ENCODE measurements around the gene C1orf74.

The C1orf74 gene

GRCh38 chr1:209805875-209806760 lies 21.8 kb upstream of the C1orf74 start, which contains the start of gene IRF6:
Gene IRF6 (minus strand): TSS chr1:209806142. CDS start chr1:209801413, 4,729 bp downstream.
- TF ChIP-seq TCF12 (IDR thresholded peaks at IDR 0.05; ENCODE audit: low read depth) (peak; percentile 58; the same call in 1 of the 2 replicates), NFIC (IDR thresholded peaks at IDR 0.05) (no peak), RAD21 (IDR thresholded peaks at IDR 0.05; ENCODE audit: low read depth) (no peak), TEAD4 (IDR thresholded peaks at IDR 0.05) (0 out of 2 replicates have a peak, but pooled peaks have one; percentile 21), ZBTB7A (IDR thresholded peaks at IDR 0.05; ENCODE audit: low read depth) (peak; percentile 86; the same call in 1 of the 2 replicates), EGR1 (IDR thresholded peaks at IDR 0.05) (no peak), YY1 (IDR thresholded peaks at IDR 0.05; ENCODE audit: low read depth) (no peak), FOXM1 (IDR thresholded peaks at IDR 0.05; ENCODE audit: borderline replicate concordance, low read depth) (no peak), TAF1 (IDR thresholded peaks at IDR 0.05; ENCODE audit: low read depth) (peak; percentile 79), CREB1 (IDR thresholded peaks at IDR 0.05; ENCODE audit: low read depth) (peak; percentile 47; the same call in 1 of the 2 replicates), CEBPB (IDR thresholded peaks at IDR 0.05) (no peak), EP300 (IDR thresholded peaks at IDR 0.05; ENCODE audit: borderline replicate concordance) (no peak)
- TF ChIP-seq, protein P1, sequence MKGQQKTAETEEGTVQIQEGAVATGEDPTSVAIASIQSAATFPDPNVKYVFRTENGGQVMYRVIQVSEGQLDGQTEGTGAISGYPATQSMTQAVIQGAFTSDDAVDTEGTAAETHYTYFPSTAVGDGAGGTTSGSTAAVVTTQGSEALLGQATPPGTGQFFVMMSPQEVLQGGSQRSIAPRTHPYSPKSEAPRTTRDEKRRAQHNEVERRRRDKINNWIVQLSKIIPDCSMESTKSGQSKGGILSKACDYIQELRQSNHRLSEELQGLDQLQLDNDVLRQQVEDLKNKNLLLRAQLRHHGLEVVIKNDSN (IDR thresholded peaks at IDR 0.05) = no peak
- TF ChIP-seq, protein P2, sequence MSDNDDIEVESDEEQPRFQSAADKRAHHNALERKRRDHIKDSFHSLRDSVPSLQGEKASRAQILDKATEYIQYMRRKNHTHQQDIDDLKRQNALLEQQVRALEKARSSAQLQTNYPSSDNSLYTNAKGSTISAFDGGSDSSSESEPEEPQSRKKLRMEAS (IDR thresholded peaks at IDR 0.05) = peak; percentile 12; the same call in 1 of the 2 replicates
- TF ChIP-seq, protein P3, sequence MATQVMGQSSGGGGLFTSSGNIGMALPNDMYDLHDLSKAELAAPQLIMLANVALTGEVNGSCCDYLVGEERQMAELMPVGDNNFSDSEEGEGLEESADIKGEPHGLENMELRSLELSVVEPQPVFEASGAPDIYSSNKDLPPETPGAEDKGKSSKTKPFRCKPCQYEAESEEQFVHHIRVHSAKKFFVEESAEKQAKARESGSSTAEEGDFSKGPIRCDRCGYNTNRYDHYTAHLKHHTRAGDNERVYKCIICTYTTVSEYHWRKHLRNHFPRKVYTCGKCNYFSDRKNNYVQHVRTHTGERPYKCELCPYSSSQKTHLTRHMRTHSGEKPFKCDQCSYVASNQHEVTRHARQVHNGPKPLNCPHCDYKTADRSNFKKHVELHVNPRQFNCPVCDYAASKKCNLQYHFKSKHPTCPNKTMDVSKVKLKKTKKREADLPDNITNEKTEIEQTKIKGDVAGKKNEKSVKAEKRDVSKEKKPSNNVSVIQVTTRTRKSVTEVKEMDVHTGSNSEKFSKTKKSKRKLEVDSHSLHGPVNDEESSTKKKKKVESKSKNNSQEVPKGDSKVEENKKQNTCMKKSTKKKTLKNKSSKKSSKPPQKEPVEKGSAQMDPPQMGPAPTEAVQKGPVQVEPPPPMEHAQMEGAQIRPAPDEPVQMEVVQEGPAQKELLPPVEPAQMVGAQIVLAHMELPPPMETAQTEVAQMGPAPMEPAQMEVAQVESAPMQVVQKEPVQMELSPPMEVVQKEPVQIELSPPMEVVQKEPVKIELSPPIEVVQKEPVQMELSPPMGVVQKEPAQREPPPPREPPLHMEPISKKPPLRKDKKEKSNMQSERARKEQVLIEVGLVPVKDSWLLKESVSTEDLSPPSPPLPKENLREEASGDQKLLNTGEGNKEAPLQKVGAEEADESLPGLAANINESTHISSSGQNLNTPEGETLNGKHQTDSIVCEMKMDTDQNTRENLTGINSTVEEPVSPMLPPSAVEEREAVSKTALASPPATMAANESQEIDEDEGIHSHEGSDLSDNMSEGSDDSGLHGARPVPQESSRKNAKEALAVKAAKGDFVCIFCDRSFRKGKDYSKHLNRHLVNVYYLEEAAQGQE (IDR thresholded peaks at IDR 0.05; ENCODE audit: low read depth) = no peak

GRCh38 chr1:209805341-209805781 lies 21.0 kb upstream of the C1orf74 start:
- TF ChIP-seq, protein P2 (IDR thresholded peaks at IDR 0.05) = no peak
- no peak for TF ChIP-seq TCF12 (IDR thresholded peaks at IDR 0.05; ENCODE audit: low read depth)
- TF ChIP-seq EP300 (IDR thresholded peaks at IDR 0.05; ENCODE audit: borderline replicate concordance) = no peak
- no peak for TF ChIP-seq TAF1 (IDR thresholded peaks at IDR 0.05; ENCODE audit: low read depth)
- TF ChIP-seq CEBPB (IDR thresholded peaks at IDR 0.05) = no peak
- no peak for TF ChIP-seq CREB1 (IDR thresholded peaks at IDR 0.05; ENCODE audit: low read depth)
- TF ChIP-seq EGR1 (IDR thresholded peaks at IDR 0.05) = no peak
- no peak for TF ChIP-seq NFIC (IDR thresholded peaks at IDR 0.05)
- TF ChIP-seq ZBTB7A (IDR thresholded peaks at IDR 0.05; ENCODE audit: low read depth) = no peak
- TF ChIP-seq TEAD4 (IDR thresholded peaks at IDR 0.05) = no peak
- no peak for TF ChIP-seq YY1 (IDR thresholded peaks at IDR 0.05; ENCODE audit: low read depth)
- TF ChIP-seq FOXM1 (IDR thresholded peaks at IDR 0.05; ENCODE audit: borderline replicate concordance, low read depth) = no peak
- TF ChIP-seq, protein P3 (IDR thresholded peaks at IDR 0.05; ENCODE audit: low read depth) = no peak
- TF ChIP-seq RAD21 (IDR thresholded peaks at IDR 0.05; ENCODE audit: low read depth) = no peak

- TF ChIP-seq TCF12 (IDR thresholded peaks at IDR 0.05; ENCODE audit: low read depth) (no peak), YY1 (IDR thresholded peaks at IDR 0.05; ENCODE audit: low read depth) (no peak), EP300 (IDR thresholded peaks at IDR 0.05; ENCODE audit: borderline replicate concordance) (no peak), TAF1 (IDR thresholded peaks at IDR 0.05; ENCODE audit: low read depth) (no peak), ZBTB7A (IDR thresholded peaks at IDR 0.05; ENCODE audit: low read depth) (no peak), CEBPB (IDR thresholded peaks at IDR 0.05) (no peak), FOXM1 (IDR thresholded peaks at IDR 0.05; ENCODE audit: borderline replicate concordance, low read depth) (no peak), CREB1 (IDR thresholded peaks at IDR 0.05; ENCODE audit: low read depth) (no peak), TEAD4 (IDR thresholded peaks at IDR 0.05) (no peak), NFIC (IDR thresholded peaks at IDR 0.05) (no peak), EGR1 (IDR thresholded peaks at IDR 0.05) (no peak), RAD21 (IDR thresholded peaks at IDR 0.05; ENCODE audit: low read depth) (no peak)
- TF ChIP-seq, protein P3 (IDR thresholded peaks at IDR 0.05; ENCODE audit: low read depth) = no peak
- TF ChIP-seq, protein P2 (IDR thresholded peaks at IDR 0.05) = no peak
- TF ChIP-seq, protein P1 (IDR thresholded peaks at IDR 0.05) = no peak
Observed at GRCh38 chr1:209803568-209803967, 19.2 kb upstream of the C1orf74 start.
